ENCODE results near the gene DIP2C.

DNA sequence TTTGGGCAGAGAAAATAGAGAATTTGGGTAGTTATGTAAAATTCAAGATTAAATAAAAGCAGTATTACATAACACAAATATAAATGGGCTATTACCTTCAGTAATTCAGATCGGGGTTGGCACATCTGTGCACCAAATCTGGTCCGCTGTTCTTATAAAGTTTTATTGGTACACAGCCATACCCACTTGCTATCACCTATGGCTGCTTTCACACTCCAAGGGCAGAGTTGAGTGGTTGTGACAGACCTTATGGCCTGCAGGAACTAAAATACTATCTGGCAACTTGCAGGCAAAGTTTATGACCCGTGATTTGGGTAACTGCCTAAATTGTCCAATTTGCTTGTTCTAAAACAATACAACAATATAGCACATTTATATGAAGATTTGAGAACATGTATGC, 249.3 kb downstream of the DIP2C start:
- TF ChIP-seq, protein P1, sequence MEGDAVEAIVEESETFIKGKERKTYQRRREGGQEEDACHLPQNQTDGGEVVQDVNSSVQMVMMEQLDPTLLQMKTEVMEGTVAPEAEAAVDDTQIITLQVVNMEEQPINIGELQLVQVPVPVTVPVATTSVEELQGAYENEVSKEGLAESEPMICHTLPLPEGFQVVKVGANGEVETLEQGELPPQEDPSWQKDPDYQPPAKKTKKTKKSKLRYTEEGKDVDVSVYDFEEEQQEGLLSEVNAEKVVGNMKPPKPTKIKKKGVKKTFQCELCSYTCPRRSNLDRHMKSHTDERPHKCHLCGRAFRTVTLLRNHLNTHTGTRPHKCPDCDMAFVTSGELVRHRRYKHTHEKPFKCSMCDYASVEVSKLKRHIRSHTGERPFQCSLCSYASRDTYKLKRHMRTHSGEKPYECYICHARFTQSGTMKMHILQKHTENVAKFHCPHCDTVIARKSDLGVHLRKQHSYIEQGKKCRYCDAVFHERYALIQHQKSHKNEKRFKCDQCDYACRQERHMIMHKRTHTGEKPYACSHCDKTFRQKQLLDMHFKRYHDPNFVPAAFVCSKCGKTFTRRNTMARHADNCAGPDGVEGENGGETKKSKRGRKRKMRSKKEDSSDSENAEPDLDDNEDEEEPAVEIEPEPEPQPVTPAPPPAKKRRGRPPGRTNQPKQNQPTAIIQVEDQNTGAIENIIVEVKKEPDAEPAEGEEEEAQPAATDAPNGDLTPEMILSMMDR (IDR thresholded peaks at IDR 0.05): no peak
- no peak for TF ChIP-seq POLR2A (IDR thresholded peaks at IDR 0.05)
